Hair follicular keratinocyte (primary cell): ENCODE data around the gene TTC36. TPM values are rescaled to one million over a fixed set of nuclear protein-coding genes. Genes with fewer than 3 reads are reported as not detected.

Source experiments
- total RNA-seq: library from RNA; depleted of rRNA; stranded (reverse); fragments of >200 nt; gene quantifications from 2 replicates; pipeline ENCODE4 v1.2.3, GENCODE V29; 2015

Gene TTC36
- not detected in 2 replicates for total RNA-seq

GRCh38 chr11:118527109-118527508 is at the start of gene TTC36:
TSS of gene TTC36 (plus strand) at chr11:118527474. CDS start at chr11:118527495, 21 bp downstream.

GRCh38 chr11:118530683-118531596 is 3.7 kb downstream of the TTC36 start, which contains the start of gene TMEM25:
TSS of gene TMEM25 (plus strand) at chr11:118531192. CDS start at chr11:118531802, 610 bp downstream.

GRCh38 chr11:118572061-118572980 is 45.0 kb downstream of the TTC36 start, which contains the start of gene ARCN1:
TSS of gene ARCN1 (plus strand) at chr11:118572409. CDS start at chr11:118572548, 139 bp downstream.

Other genes with a start within 250 kb of the TTC36 start
- not detected in 2 replicates for gene CD3E, start 222.7 kb upstream of the TTC36 start, total RNA-seq
- not detected in 2 replicates for gene CD3D, start 184.8 kb upstream of the TTC36 start, total RNA-seq
- not detected in 2 replicates for gene CD3G, start 183.1 kb upstream of the TTC36 start, total RNA-seq
- gene UBE4A, start 167.9 kb upstream of the TTC36 start, total RNA-seq: 24.6 and 27.8 TPM in 2 replicates
- 44.9 and 67.7 TPM in 2 replicates for gene ATP5MG, start 125.9 kb upstream of the TTC36 start, total RNA-seq
- 19.8 and 22.3 TPM in 2 replicates for gene KMT2A, start 91.0 kb upstream of the TTC36 start, total RNA-seq
- 26.8 and 42.5 TPM in 2 replicates for gene TMEM25, start 3.7 kb downstream of the TTC36 start, total RNA-seq
- 22.8 and 27.1 TPM in 2 replicates for gene IFT46, start 38.5 kb downstream of the TTC36 start, total RNA-seq
- gene ARCN1, start 44.9 kb downstream of the TTC36 start, total RNA-seq: 118 and 119 TPM in 2 replicates
- 44.7 and 64.3 TPM in 2 replicates for gene PHLDB1, start 80.1 kb downstream of the TTC36 start, total RNA-seq
- not detected in 2 replicates for gene TREH, start 152.2 kb downstream of the TTC36 start, total RNA-seq